ENCODE data around the gene CRAT. TPM values are rescaled to one million over a fixed set of nuclear protein-coding genes. Genes with fewer than 3 reads are reported as not detected.

CRAT gene
- polyA plus RNA-seq, 1 experiment: 24.3 TPM

- no peak for DNase-seq (ENCODE audit: low read depth, low spot score)
- POLR2A ChIA-PET: no interaction called here
- no peaks in the 10 kb centered on the region for H3K27me3 ChIP-seq (ENCODE audit: control insufficient read depth, insufficient read depth, low read length)
- CTCF ChIA-PET: interaction anchor here (0.6 kb wide), 2 partner anchors 401 to 644 kb away, joined by 6 read pairs; no protein-coding TSS in a partner anchor
- H3K9me3 ChIP-seq (ENCODE audit: control insufficient read depth, insufficient read depth, low read length): no peaks in the 10 kb centered on the region
- H3K27ac ChIP-seq (ENCODE audit: low read depth, low read length): no peak overlapping the region
- no peak for TF ChIP-seq CTCF (IDR thresholded peaks at IDR 0.05; ENCODE audit: low read depth, low read length)
- no peak overlapping the region for H3K4me3 ChIP-seq (ENCODE audit: low read depth, low read length)
Measured at GRCh38 chr9:129060991-129061390, 49.6 kb downstream of the CRAT start.

- TF ChIP-seq CTCF (IDR thresholded peaks at IDR 0.05; ENCODE audit: low read depth, low read length): no peak
- H3K27ac ChIP-seq (ENCODE audit: low read depth, low read length): no peak overlapping the region
- POLR2A ChIA-PET: no interaction called here
Measured at GRCh38 chr9:129059796-129060785, 50.5 kb downstream of the CRAT start.

GRCh38 chr9:129058965-129059795, 51.4 kb downstream of the CRAT start:
- DNase-seq (ENCODE audit: low read depth, low spot score): no peak
- no peaks in the 10 kb centered on the region for H3K9me3 ChIP-seq (ENCODE audit: control insufficient read depth, insufficient read depth, low read length)
- POLR2A ChIA-PET: interaction anchor here (0.7 kb wide), 1 partner anchor 539 kb away, joined by 5 read pairs; no protein-coding TSS in a partner anchor
- H3K27me3 ChIP-seq (ENCODE audit: control insufficient read depth, insufficient read depth, low read length): no peaks in the 10 kb centered on the region
- CTCF ChIA-PET: interaction anchor here (0.6 kb wide), 1 partner anchor 31 kb away, joined by 6 read pairs; the partner anchor contains the start of gene SH3GLB2
- no peak overlapping the region for H3K4me3 ChIP-seq (ENCODE audit: low read depth, low read length)
- no peak overlapping the region for H3K27ac ChIP-seq (ENCODE audit: low read depth, low read length)
- TF ChIP-seq CTCF (IDR thresholded peaks at IDR 0.05; ENCODE audit: low read depth, low read length): no peak

More at GRCh38 chr9:129059796-129060785, 50.5 kb downstream of the CRAT start:
- no peak overlapping the region for H3K4me3 ChIP-seq (ENCODE audit: low read depth, low read length)
- CTCF ChIA-PET: interaction anchor here (0.6 kb wide), 1 partner anchor 32 kb away, joined by 6 read pairs; the partner anchor contains the start of gene SH3GLB2
- H3K27me3 ChIP-seq (ENCODE audit: control insufficient read depth, insufficient read depth, low read length): no peaks in the 10 kb centered on the region
- H3K9me3 ChIP-seq (ENCODE audit: control insufficient read depth, insufficient read depth, low read length): no peaks in the 10 kb centered on the region
- no peak for DNase-seq (ENCODE audit: low read depth, low spot score)

GRCh38 chr9:129054163-129054851, 56.3 kb downstream of the CRAT start:
- H3K4me3 ChIP-seq (ENCODE audit: low read depth, low read length): no peak overlapping the region
- no peak for DNase-seq (ENCODE audit: low read depth, low spot score)
- POLR2A ChIA-PET: no interaction called here
- no peak for TF ChIP-seq CTCF (IDR thresholded peaks at IDR 0.05; ENCODE audit: low read depth, low read length)
- H3K9me3 ChIP-seq (ENCODE audit: control insufficient read depth, insufficient read depth, low read length): no peaks in the 10 kb centered on the region
- H3K27me3 ChIP-seq (ENCODE audit: control insufficient read depth, insufficient read depth, low read length): no peaks in the 10 kb centered on the region
- no peak overlapping the region for H3K27ac ChIP-seq (ENCODE audit: low read depth, low read length)
- CTCF ChIA-PET: no interaction called here

All from AG04450 (cell line).